Activated CD4-positive, alpha-beta T cell treated with anti-CD3 and anti-CD28 coated beads for 4 hours (primary cell): ENCODE results near the gene NCR2.

Source experiments
- DNase-seq, 2 donors: peaks; one replicate each; pipeline ENCODE4 v3.0.0-alpha.2; 2020

NCR2 gene

DNA sequence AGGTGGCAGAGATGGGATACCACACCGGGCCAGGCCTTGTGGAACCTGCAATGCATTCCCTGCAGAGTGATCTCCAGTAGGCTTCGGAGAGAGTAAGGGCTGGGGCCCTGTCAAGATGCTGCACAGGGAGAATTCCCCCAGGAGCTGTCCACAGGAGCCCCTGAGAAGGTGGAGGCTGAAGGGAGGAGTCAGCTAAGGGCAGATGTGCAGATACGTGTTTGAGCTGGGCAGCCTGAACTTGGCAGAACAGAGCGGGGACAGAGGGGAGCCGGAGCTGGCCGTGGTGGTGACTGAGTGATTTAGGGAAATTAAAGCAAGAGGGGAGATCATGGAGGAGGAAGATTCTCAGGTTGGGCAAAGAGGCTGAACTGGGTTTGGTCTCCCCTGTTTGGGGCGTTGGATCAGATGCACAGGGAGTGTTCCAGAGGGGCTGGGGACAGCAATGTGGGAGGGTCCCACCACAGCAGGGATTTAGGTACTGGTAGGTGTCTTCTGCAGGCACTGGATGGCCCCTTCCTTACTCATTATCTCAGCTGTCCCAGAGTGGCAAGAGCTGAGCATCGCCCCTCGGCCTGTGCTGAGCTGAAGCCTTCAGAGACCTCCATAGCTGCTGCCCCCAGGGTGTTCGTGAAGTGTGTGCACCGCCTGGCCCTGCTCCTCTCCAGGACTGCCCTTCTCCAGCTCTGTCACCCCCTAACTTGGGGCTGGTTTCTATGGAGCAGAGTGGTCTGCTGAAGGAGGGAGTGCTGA, 3.8 kb upstream of the NCR2 start:
- no peak for DNase-seq

GRCh38 chr6:41332241-41332640, 3.2 kb upstream of the NCR2 start:
- no peak for DNase-seq

- no peak for DNase-seq
Observed at GRCh38 chr6:41332842-41333736, 2.3 kb upstream of the NCR2 start.

- no peak for DNase-seq
Observed at GRCh38 chr6:41334482-41335040, 847 bp upstream of the NCR2 start.

DNA sequence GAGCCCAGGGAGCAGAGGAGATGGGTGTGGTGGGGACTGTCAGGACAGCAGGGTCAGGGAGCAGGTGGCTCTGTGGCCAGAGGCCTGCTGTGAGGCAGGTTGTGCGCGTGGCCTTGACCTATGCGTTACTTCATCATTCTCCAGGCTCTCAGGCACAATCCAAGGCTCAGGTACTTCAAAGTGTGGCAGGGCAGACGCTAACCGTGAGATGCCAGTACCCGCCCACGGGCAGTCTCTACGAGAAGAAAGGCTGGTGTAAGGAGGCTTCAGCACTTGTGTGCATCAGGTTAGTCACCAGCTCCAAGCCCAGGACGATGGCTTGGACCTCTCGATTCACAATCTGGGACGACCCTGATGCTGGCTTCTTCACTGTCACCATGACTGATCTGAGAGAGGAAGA, 535 bp downstream of the NCR2 start:
- DNase-seq: peak in 1 of 2 donors; percentile 15

DNA sequence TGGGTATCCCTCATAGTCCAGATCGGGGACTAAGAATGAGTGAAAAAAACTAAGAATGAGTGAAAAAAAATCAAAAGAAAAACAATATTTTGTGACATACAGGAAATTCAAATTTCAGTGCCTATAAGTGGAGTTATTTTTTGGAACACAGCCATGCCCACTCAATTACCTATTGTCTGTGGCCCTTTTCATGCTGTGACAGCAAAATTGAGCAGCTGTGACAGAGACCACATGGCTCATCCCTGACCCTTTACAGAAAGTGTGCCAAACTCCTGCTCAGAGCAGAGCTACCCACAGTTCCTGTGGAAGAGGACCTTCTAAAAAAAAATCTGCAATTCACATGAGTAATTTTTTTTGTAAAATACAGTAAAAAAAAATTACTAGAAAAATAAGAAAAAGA, 1.4 kb downstream of the NCR2 start:
- DNase-seq: no peak

DNA sequence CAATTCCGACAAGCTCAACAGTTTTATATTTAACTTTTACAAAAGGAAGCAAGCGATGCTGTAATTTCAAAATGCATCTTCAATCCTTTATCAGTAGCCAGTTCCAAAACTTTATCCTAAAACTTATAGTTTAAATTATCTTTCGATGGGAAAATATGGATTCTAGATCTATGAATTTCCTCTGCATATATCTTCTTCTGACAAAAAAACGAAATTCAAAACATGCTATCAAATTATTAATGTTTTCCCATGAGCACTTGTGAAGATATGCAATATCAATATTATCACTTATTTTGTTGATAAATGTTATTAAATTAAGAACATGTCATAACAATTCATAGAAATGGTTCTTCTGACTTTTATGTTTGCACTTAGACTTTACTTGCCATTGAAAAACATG, 2.3 kb downstream of the NCR2 start:
- DNase-seq: no peak

DNA sequence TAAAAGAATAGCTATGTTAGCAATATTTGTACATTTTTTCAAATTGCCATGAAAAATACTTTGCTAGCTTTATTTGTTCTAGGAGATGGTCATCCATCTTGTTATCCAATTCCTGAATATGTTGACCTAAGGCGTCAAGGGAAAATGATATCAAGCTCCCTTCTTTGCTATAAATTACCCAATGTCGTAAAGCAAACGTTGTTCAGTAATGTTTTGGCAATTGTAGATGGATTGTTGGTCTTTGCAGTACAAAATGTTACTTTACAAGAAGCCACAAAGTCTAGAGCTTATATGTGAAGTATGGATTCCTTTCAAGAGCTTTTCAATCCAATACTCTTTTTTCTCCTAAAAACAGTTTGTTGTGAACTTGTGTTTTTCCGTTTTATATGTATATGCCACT, 3.3 kb downstream of the NCR2 start:
- DNase-seq: no peak

GRCh38 chr6:41341580-41341979, 6.2 kb downstream of the NCR2 start:
- DNase-seq: no peak

GRCh38 chr6:41342241-41342640, 6.8 kb downstream of the NCR2 start:
- no peak for DNase-seq

DNA sequence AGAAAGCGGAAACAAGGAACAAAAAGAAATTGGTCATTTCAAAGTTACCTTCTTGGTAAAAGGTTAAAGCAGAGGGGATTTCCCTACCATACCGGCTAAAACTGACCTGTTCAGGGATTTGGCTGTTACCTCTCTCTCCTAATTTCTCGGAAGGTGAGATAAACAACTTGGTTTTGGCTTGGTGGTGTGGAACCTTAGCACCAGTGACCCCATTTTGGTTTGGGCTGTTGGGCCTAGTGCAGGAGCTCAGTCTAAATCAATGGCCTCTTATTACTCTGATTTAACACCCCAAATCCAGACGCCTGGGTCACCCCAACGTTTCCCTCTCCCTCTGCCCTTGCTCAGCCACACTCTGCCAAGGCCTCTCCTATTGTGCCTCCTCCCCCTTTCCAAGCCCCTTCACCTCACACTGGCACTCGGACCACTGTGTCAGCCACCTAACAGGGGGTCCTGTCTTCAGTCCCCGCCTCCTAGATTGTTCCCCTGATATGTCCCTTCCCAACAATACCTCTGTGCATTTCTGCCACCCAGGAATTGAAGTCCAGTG, 8.3 kb downstream of the NCR2 start:
- no peak for DNase-seq

GRCh38 chr6:41344876-41345275, 9.5 kb downstream of the NCR2 start:
- no peak for DNase-seq

DNA sequence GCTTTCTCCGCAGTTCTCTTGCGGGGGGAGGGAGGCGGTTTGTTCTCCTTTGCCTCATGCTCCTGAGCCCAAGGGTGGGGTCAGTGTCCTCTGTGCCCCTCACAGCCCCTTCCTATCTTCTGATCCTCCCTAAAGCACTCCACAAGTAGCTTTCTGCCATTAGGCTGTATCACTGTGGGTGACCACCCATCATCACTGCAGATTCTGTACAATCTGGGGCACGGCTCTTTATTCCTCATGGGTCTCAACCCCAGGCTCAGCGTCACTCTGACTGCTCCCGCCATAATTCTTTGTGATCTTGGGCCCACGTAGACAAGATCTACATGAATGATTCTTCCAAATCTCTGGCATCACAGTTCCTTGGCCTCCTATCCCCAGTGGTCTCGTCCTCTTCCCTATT, 10.5 kb downstream of the NCR2 start:
- no peak for DNase-seq

DNA sequence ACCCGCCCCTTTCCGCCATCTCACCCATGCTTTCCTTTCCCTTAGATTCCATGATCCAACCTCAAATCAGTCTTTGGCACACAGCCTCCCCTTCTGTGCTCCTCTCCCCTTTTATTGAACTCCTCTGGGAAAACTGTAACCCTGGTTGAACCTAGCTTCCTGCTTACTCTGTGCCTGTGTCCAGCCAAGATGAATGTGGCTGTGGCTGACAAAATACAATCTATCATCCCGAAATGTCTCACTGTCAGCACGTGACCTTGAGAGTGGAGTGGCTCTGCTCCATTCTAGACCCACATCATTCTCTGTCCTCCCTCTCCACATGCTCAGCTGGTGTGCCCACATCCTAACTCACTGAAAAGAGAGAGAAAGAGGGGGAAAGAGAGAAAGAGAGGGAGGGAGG, 11.0 kb downstream of the NCR2 start:
- DNase-seq: no peak

- no peak for DNase-seq
Observed at GRCh38 chr6:41347378-41348050, 12.1 kb downstream of the NCR2 start.

DNA sequence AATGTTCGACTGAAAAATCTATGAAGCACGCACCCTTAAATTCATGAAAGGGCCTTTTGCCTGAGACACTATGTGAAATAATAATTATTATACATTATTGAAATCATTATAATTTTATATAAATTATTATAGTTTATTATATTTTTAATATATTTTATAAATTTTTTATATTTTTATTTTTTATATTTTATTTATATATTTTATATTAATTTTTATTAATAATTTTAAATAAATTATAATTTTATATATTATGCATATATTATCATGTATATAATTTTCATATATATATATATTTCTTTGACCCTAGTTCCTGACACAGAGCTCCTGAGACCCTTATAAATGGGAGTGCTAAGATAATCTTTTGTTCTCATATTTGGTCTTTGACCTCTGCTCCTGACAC, 13.5 kb downstream of the NCR2 start:
- DNase-seq: no peak

DNA sequence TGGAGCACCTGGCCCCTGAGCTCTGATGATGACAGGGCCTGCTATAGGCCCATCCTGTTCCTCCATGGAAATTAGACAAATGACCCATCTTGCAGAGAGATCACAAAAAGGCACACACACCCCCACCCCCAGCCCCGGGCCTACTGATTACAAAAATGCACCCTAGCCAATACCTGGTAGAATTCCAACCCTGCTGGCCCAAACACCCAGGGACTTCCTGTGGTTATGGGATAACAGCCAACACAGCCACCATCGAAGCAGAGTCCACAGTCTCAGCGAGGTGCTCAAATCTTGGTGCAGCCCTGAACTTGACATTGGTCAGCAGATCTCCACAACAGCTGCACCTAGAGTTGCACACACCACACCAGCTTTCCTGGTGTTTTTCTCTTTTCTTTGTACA, 17.0 kb downstream of the NCR2 start:
- no peak for DNase-seq

DNA sequence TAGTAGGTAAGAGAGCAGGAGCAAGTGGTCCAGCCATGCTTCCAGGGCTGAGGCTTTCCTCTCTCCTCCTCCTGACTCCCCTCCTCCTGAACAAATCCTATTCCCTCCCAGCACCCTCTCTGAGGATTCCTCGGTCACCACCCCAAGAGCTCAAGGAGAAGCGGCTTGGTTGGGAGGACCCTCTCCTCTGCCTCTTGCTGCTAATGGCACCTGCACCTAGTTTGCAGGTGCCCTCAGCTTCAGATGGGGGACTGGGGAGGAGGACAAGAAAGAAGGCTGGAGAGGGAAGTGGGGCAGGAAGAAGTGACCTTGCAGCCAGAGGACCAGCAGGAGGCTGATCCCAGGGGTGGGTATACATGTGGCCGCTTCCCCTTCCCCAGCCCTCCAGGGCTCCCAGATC, 17.5 kb downstream of the NCR2 start:
- no peak for DNase-seq

DNA sequence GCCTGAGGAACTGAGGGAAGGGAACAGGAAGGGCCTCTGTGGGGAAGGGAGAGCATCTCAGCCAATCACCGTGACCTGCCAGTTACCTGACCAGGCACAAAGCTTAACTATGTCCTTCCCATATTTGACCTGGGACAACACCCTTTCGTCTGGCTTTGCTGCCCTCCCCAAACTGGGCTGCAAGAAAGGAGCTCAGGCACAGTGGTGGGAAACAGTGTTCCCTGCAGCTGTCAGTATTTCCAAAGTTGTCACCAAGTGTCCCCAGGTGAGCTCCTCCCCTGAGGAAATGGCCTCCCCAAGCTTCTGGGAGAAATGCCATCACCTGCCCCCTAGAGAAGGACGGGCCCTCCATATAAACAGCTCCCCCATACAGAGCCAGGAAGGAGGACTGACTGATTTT, 17.9 kb downstream of the NCR2 start:
- DNase-seq: no peak

GRCh38 chr6:41355952-41356351, 20.5 kb downstream of the NCR2 start:
- no peak for DNase-seq

DNA sequence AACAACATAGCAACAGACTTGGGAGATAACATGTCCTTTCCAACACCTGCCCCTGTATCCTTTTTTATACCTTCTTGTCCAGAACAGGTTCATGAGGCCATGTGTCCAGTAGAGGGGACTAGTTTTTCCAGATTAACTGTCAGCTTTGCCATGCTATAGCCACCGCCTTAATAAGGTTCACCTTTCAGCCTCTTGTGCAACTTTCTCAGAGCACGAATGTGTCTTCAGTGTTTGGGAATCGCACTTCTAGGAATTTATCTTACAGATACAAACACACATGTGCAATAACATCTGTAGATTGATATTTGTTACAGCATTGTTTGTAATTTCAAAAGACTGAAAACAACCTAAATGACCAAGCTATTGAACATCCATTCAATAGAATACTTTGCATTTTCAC, 21.4 kb downstream of the NCR2 start:
- no peak for DNase-seq

GRCh38 chr6:41358503-41358902, 23.1 kb downstream of the NCR2 start:
- no peak for DNase-seq
